ENCODE results near the gene TAOK2.
A peak's percentile ranks its signal among the peaks of the same experiment; 100 is the strongest.
"Not testable (repeated sequence)": the region's sequence is repeated elsewhere in the genome, so short reads cannot be mapped to it uniquely, and the experiment has no call there.

Gene TAOK2

GRCh38 chr16:29973384-29974246 lies at the start of gene TAOK2:
TSS of gene TAOK2 (plus strand) at chr16:29973868. CDS start at chr16:29977773, 3,905 bp downstream.
- peak; percentile 98 for DNase-seq

- no peak for DNase-seq
These were observed 48.4 kb upstream of the TAOK2 start for GRCh38 chr16:29925105-29925756.

- peak; percentile 87 for DNase-seq
These were observed 47.6 kb upstream of the TAOK2 start, which contains the start of gene KCTD13 for GRCh38 chr16:29925781-29926710. TSS of gene KCTD13 (minus strand) at chr16:29926226. CDS start at chr16:29926033, 193 bp downstream.

- DNase-seq, result no peak
These were observed 47.0 kb upstream of the TAOK2 start for GRCh38 chr16:29926711-29927052.

- DNase-seq, result no peak
These were observed 46.4 kb upstream of the TAOK2 start for GRCh38 chr16:29927070-29927905.

GRCh38 chr16:29931750-29932149 lies 41.9 kb upstream of the TAOK2 start:
- DNase-seq, result not testable (repeated sequence)

- no peak for DNase-seq
These were observed 33.0 kb upstream of the TAOK2 start for GRCh38 chr16:29940656-29941055.

GRCh38 chr16:29943846-29944799 lies 29.5 kb upstream of the TAOK2 start:
- DNase-seq, result no peak

GRCh38 chr16:29947897-29948296 lies 25.8 kb upstream of the TAOK2 start:
- no peak for DNase-seq

GRCh38 chr16:29950806-29951461 lies 22.7 kb upstream of the TAOK2 start:
- DNase-seq, result no peak

GRCh38 chr16:29951625-29952365 lies 21.9 kb upstream of the TAOK2 start:
- no peak for DNase-seq

- DNase-seq, result no peak
These were observed 14.9 kb upstream of the TAOK2 start for GRCh38 chr16:29958756-29959155.

- DNase-seq, result no peak
These were observed 14.4 kb upstream of the TAOK2 start for GRCh38 chr16:29959293-29959692.

- DNase-seq, result not testable (repeated sequence)
These were observed 13.8 kb upstream of the TAOK2 start for GRCh38 chr16:29959821-29960220.

- DNase-seq, result no peak
These were observed 12.6 kb upstream of the TAOK2 start for GRCh38 chr16:29961127-29961478.

- peak; percentile 91 for DNase-seq
These were observed 12.0 kb upstream of the TAOK2 start, which contains the start of gene TMEM219 for GRCh38 chr16:29961479-29962343. TSS of gene TMEM219 (plus strand) at chr16:29962079. CDS start at chr16:29963144, 1,065 bp downstream.

- DNase-seq, result no peak
These were observed 11.2 kb upstream of the TAOK2 start for GRCh38 chr16:29962344-29962994.

Measured in hematopoietic multipotent progenitor cell treated with erythropoietin and hydrocortisone succinate and interleukin-3 and kit ligand, for 8 days (in vitro differentiated cells).